K562 (cell line): ENCODE measurements around the gene DCT. TPM values are rescaled to one million over a fixed set of nuclear protein-coding genes. Genes with fewer than 3 reads are reported as not detected.

ENCODE experiments used
- ATAC-seq: fragments of 200-7000 bp; cut with Tn5 transposase; 3 replicates; pipeline ENCODE4 v1.9.1; 2020; ENCODE audit warnings: moderate library complexity
- BruUV-seq: library from RNA; stranded (reverse); fragments of 400-500 nt; replicated peaks from 2 replicates; lab custom pipeline; 2021; lab: Mats Ljungman, UMichigan
- CTCF ChIA-PET: fragments of 300-600 bp; formaldehyde crosslinking; extraction: SDS; loops from one replicate; lab custom pipeline; 2021; ENCODE audit warnings: low intra/inter-chr PET ratio; lab: Yijun Ruan, JAX
- POLR2A ChIA-PET: fragments of 300-600, 350-650 bp; sonication (Branson Sonifier 250); formaldehyde crosslinking; extraction: SDS; loops from one replicate; lab custom pipeline; 2021; ENCODE audit warnings: antibody characterized with exemption, inconsistent platforms; lab: Yijun Ruan, JAX
- DNase-seq, 4 experiments: peaks; one replicate each; pipeline versions ENCODE4 v3.0.0 to v3.0.0-alpha.2; 2011 to 2018; ENCODE audit warnings: low spot score in 3 of 4, mixed read lengths in 3 of 4; ENCODE audit errors: extremely low read depth in 1 of 4
- FAIRE-seq: peaks from 2 replicates; lab custom pipeline; 2011; peaks lifted over from hg19 to GRCh38; lab: Jason Lieb, UNC
- H2AFZ ChIP-seq: 2 replicates; pipeline ENCODE4 v1.6.0; 2011; ENCODE audit warnings: low read depth, low read length, control low read depth, inconsistent platforms
- H3K27ac ChIP-seq: fragments of 200-600 bp; 3 replicates; pipeline ENCODE4 v1.8.0; 2011; ENCODE audit warnings: low read depth, mild to moderate bottlenecking, control low read depth, inconsistent platforms, low read length, moderate library complexity, mixed read lengths; ENCODE audit errors: extremely low read depth
- H3K27me3 ChIP-seq, 2 experiments: fragments of 300-600 bp in 1 of 2; 2 replicates in 1 of 2; 3 replicates in 1 of 2; pipeline versions ENCODE4 v1.6.0 to v1.8.0; 2011; ENCODE audit warnings: inconsistent platforms in 2 of 2, low read length in 2 of 2, mild to moderate bottlenecking in 1 of 2, mixed read lengths in 1 of 2, moderate library complexity in 1 of 2; ENCODE audit not compliant: control insufficient read depth in 2 of 2, insufficient read depth in 2 of 2
- H3K36me3 ChIP-seq: fragments of 300-600 bp; 3 replicates; pipeline ENCODE4 v1.8.0; 2011; ENCODE audit warnings: mild to moderate bottlenecking, low read length, inconsistent platforms; ENCODE audit not compliant: control insufficient read depth, insufficient read depth
- H3K4me1 ChIP-seq, 2 experiments: fragments of 200-600 bp in 1 of 2; replicated peaks in 1 of 2; 2 replicates in 1 of 2; 3 replicates in 1 of 2; pipeline versions ENCODE4 v1.5.1 to v1.8.0; 2011; ENCODE audit warnings: inconsistent platforms in 2 of 2, low read length in 2 of 2, mild to moderate bottlenecking in 1 of 2, mixed read lengths in 1 of 2, moderate library complexity in 1 of 2; ENCODE audit not compliant: control insufficient read depth in 2 of 2, insufficient read depth in 2 of 2
- H3K4me2 ChIP-seq: 2 replicates; pipeline ENCODE4 v1.6.1; 2011; ENCODE audit warnings: low read length, control low read depth, inconsistent platforms, mixed read lengths; ENCODE audit not compliant: insufficient read depth
- H3K4me3 ChIP-seq: fragments of 200-600 bp; sonication (generic), shearing (Covaris generic); 2 replicates; pipeline ENCODE4 v1.5.1; 2016; ENCODE audit warnings: control low read depth, inconsistent platforms
- H3K79me2 ChIP-seq: fragments of 200-600 bp; 3 replicates; pipeline ENCODE4 v1.8.0; 2011; ENCODE audit warnings: low read length, inconsistent platforms; ENCODE audit not compliant: control insufficient read depth, insufficient read depth
- H3K9ac ChIP-seq, 2 experiments: 2 replicates each; pipeline versions ENCODE4 v1.6.0 to v1.6.1; 2011; ENCODE audit warnings: low read depth in 2 of 2, low read length in 2 of 2, control low read depth in 1 of 2, inconsistent platforms in 1 of 2, mild to moderate bottlenecking in 1 of 2, mixed read lengths in 1 of 2; ENCODE audit not compliant: insufficient read depth in 1 of 2
- H3K9me1 ChIP-seq: one replicate; pipeline ENCODE4 v1.6.0; 2011; ENCODE audit warnings: inconsistent platforms, mild to moderate bottlenecking, low read length, moderate library complexity; ENCODE audit not compliant: control insufficient read depth, insufficient read depth
- H3K9me3 ChIP-seq: replicated peaks from 2 replicates; pipeline ENCODE4 v1.5.1; 2011; ENCODE audit warnings: low read depth, low read length, inconsistent platforms; ENCODE audit not compliant: control insufficient read depth, insufficient read depth
- H4K20me1 ChIP-seq: replicated peaks from 2 replicates; pipeline ENCODE4 v1.6.1; 2011; ENCODE audit warnings: low read length, inconsistent platforms, mixed read lengths; ENCODE audit not compliant: control insufficient read depth, insufficient read depth
- CCNT2 ChIP-seq: IDR thresholded peaks from 2 replicates; pipeline ENCODE4 v1.6.1; 2011; ENCODE audit warnings: borderline replicate concordance, low read depth, mild to moderate bottlenecking, moderate library complexity, mixed read lengths, low read length; ENCODE audit not compliant: insufficient read length; ENCODE audit errors: extremely low read depth
- KHSRP ChIP-seq: fragments of 450-650 bp; IDR thresholded peaks from 2 replicates; pipeline ENCODE4 v1.6.1; 2017
- PHF21A ChIP-seq: fragments of 450-650 bp; IDR thresholded peaks from 2 replicates; pipeline ENCODE4 v1.6.1; 2017; ENCODE audit warnings: low read depth, borderline replicate concordance
- RAD21 ChIP-seq, 2 experiments: fragments of 250-450 bp in 1 of 2; fragments of 450-650 bp in 1 of 2; sonication (Bioruptor Pico) in 1 of 2; formaldehyde crosslinking in 1 of 2; IDR thresholded peaks in 1 of 2; conservative IDR thresholded peaks in 1 of 2; 2 replicates each; pipeline versions ENCODE4 v1.4.0 to v1.8.0; 2020 to 2022; ENCODE audit warnings: mild to moderate bottlenecking in 2 of 2, moderate library complexity in 1 of 2
- SREBF2 ChIP-seq: sonication (generic); formaldehyde crosslinking; IDR thresholded peaks from 2 replicates; pipeline ENCODE4 v1.4.0; 2020; ENCODE audit warnings: mild to moderate bottlenecking, missing genetic modification reagents
- SRSF3 ChIP-seq: fragments of 200-400 bp; formaldehyde crosslinking; IDR thresholded peaks from 2 replicates; pipeline ENCODE4 v1.6.1; 2016; ENCODE audit warnings: mild to moderate bottlenecking, low read length, moderate library complexity; ENCODE audit not compliant: insufficient read depth
- WGBS: fragments of 100-300 bp; shearing (Covaris generic); methylation state at CpG from one replicate; pipeline ENCODE4 v1.1.6; 2016; ENCODE audit warnings: low coverage, mixed read lengths; ENCODE audit not compliant: insufficient coverage; ENCODE audit errors: missing lambda C conversion rate; 5-methylcytosine and 5-hydroxymethylcytosine counted together
- in situ Hi-C: fragments of 300-500 bp; cut with MboI; formaldehyde crosslinking; loops from 4 replicates; pipeline ENCODE4 v1.15.0; 2018; ENCODE audit warnings: inconsistent platforms, mixed read lengths
- intact Hi-C: fragments of 100-400 bp; cut with micrococcal nuclease; formaldehyde crosslinking; loops from 2 replicates; pipeline ENCODE4 v1.14.2; 2022
- polyA plus RNA-seq, 8 experiments: library from polyadenylated mRNA; depleted of rRNA in 4 of 8; stranded (reverse) in 5 of 8; unstranded in 3 of 8; fragments of >200 nt; fragmentation: Nextera tagmentation in 2 of 8; fragmentation: Illumina TruSeq in 1 of 8; extraction: Ambion mirVana in 2 of 8; extraction: Trizol in 1 of 8; gene quantifications; 2 replicates each; pipeline versions ENCODE4 v1.2.1 to v1.2.3, GENCODE V29; 2011 to 2014; ENCODE audit warnings: inconsistent platforms in 1 of 8, missing spikeins in 1 of 8
- total RNA-seq, 7 experiments: library from RNA; depleted of rRNA in 6 of 7; stranded (reverse); fragments of >200 nt in 6 of 7; fragmentation: Illumina TruSeq in 2 of 7; extraction: Trizol in 2 of 7; gene quantifications; 2 replicates each; pipeline versions ENCODE4 v1.2.1 to v1.2.3, GENCODE V29; 2011 to 2021; ENCODE audit warnings: low replicate concordance in 1 of 7
- TF ChIP-seq, protein P1 (sequence below): sonication (generic); formaldehyde crosslinking; IDR thresholded peaks from 2 replicates; pipeline ENCODE4 v1.8.0; 2022; ENCODE audit warnings: mild to moderate bottlenecking, missing genetic modification reagents
- TF ChIP-seq, protein P2 (sequence below), 2 experiments: IDR thresholded peaks in 1 of 2; conservative IDR thresholded peaks in 1 of 2; 2 replicates each; pipeline ENCODE4 v1.6.1; 2016; ENCODE audit warnings: low read depth in 2 of 2, mild to moderate bottlenecking in 1 of 2, missing compliant biosample characterization in 1 of 2, missing genetic modification characterization in 1 of 2, moderate library complexity in 1 of 2

The DCT gene
- total and polyA plus RNA-seq, 9 of the 15 experiments (the other 6 are each of a cell fraction or from before 2014, with no cell fraction given) = 0.11 to 0.83 (median 0.57) TPM

DNA sequence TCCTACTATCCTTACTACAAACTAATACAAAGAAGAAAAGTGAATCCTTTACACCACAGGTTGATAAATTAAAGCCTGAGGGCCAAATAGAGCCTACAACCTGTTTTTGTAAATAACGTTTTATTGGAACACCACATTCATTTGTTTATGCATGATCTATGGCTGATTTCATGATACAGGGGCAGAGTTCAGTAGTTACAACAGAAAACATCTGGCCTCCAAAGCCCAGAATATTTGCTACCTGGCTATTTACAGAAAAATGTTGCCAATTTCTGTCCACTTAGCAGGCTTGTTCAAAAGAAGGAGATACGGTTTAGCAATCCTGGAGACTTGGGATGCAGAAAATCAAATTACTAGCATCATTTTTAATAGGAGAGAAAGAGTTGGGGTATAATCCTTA, 24.1 kb downstream of the DCT start:
- TF ChIP-seq, protein P1, sequence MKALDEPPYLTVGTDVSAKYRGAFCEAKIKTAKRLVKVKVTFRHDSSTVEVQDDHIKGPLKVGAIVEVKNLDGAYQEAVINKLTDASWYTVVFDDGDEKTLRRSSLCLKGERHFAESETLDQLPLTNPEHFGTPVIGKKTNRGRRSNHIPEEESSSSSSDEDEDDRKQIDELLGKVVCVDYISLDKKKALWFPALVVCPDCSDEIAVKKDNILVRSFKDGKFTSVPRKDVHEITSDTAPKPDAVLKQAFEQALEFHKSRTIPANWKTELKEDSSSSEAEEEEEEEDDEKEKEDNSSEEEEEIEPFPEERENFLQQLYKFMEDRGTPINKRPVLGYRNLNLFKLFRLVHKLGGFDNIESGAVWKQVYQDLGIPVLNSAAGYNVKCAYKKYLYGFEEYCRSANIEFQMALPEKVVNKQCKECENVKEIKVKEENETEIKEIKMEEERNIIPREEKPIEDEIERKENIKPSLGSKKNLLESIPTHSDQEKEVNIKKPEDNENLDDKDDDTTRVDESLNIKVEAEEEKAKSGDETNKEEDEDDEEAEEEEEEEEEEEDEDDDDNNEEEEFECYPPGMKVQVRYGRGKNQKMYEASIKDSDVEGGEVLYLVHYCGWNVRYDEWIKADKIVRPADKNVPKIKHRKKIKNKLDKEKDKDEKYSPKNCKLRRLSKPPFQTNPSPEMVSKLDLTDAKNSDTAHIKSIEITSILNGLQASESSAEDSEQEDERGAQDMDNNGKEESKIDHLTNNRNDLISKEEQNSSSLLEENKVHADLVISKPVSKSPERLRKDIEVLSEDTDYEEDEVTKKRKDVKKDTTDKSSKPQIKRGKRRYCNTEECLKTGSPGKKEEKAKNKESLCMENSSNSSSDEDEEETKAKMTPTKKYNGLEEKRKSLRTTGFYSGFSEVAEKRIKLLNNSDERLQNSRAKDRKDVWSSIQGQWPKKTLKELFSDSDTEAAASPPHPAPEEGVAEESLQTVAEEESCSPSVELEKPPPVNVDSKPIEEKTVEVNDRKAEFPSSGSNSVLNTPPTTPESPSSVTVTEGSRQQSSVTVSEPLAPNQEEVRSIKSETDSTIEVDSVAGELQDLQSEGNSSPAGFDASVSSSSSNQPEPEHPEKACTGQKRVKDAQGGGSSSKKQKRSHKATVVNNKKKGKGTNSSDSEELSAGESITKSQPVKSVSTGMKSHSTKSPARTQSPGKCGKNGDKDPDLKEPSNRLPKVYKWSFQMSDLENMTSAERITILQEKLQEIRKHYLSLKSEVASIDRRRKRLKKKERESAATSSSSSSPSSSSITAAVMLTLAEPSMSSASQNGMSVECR (CRISPR knock-in tag) = no peak
- TF ChIP-seq RAD21 (CRISPR knock-in tag; conservative IDR thresholded peaks at IDR 0.05 in 1 of 2, IDR thresholded peaks at IDR 0.05 in 1 of 2) (no peak), KHSRP (no peak), CCNT2 (no peak), SREBF2 (CRISPR knock-in tag) (no peak), SRSF3 (no peak), PHF21A (no peak)
- TF ChIP-seq, protein P2, sequence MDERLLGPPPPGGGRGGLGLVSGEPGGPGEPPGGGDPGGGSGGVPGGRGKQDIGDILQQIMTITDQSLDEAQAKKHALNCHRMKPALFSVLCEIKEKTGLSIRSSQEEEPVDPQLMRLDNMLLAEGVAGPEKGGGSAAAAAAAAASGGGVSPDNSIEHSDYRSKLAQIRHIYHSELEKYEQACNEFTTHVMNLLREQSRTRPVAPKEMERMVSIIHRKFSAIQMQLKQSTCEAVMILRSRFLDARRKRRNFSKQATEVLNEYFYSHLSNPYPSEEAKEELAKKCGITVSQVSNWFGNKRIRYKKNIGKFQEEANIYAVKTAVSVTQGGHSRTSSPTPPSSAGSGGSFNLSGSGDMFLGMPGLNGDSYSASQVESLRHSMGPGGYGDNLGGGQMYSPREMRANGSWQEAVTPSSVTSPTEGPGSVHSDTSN (CRISPR knock-in tag; IDR thresholded peaks at IDR 0.05; ENCODE audit: low read depth) = no peak
- TF ChIP-seq, protein P2 (tag; conservative IDR thresholded peaks at IDR 0.05; ENCODE audit: low read depth) = no peak
- ATAC-seq (no peak), FAIRE-seq (no peak), DNase-seq (no peak)
- no peak overlapping the region for H3K4me3 ChIP-seq
- no TSS peak for BruUV-seq
- H3K9me1 ChIP-seq = no peaks in the 10 kb centered on the region
- no peaks in the 10 kb centered on the region for H3K9me3 ChIP-seq
- H4K20me1 ChIP-seq = no peaks in the 10 kb centered on the region
- no peak overlapping the region for H3K27ac ChIP-seq
- no peak overlapping the region for H3K4me2 ChIP-seq
- POLR2A ChIA-PET = no interaction called here
- 0% methylated on average over 2 of the region's 2 CpGs for whole genome bisulfite sequencing
- no peaks in the 10 kb centered on the region for H3K79me2 ChIP-seq
- H3K27me3 ChIP-seq = no peaks in the 10 kb centered on the region
- H3K9ac ChIP-seq = no peak overlapping the region
- H3K4me1 ChIP-seq = no peaks in the 10 kb centered on the region
- CTCF ChIA-PET = no interaction called here
- H3K36me3 ChIP-seq = no peaks in the 10 kb centered on the region
- H2AFZ ChIP-seq = no peak overlapping the region
- intact Hi-C loops = no loop called here
- in situ Hi-C loops = no loop called here
